SJCRH30 (cell line): Measurements from ENCODE around the gene EIF2B2. TPM values are rescaled to one million over a fixed set of nuclear protein-coding genes. Genes with fewer than 3 reads are reported as not detected.
A peak's percentile ranks its signal among the peaks of the same experiment; 100 is the strongest.

Source experiments
- DNase-seq, 2 experiments: peaks; one replicate each; pipeline ENCODE4 v3.0.0-alpha.2; 2015 to 2020
- H3K27ac ChIP-seq: fragments of 250-450 bp; sonication (Bioruptor Pico); 2 replicates; pipeline ENCODE4 v1.5.1; 2020; ENCODE audit warnings: mild to moderate bottlenecking, moderate library complexity
- H3K27me3 ChIP-seq: fragments of 250-450 bp; sonication (Bioruptor Pico); 2 replicates; pipeline ENCODE4 v1.5.1; 2020; ENCODE audit warnings: mild to moderate bottlenecking, moderate library complexity
- H3K36me3 ChIP-seq: fragments of 250-450 bp; sonication (Bioruptor Pico); 2 replicates; pipeline ENCODE4 v1.5.1; 2020; ENCODE audit warnings: mild to moderate bottlenecking, moderate library complexity
- H3K4me1 ChIP-seq: fragments of 250-450 bp; sonication (Bioruptor Pico); 2 replicates; pipeline ENCODE4 v1.5.1; 2020; ENCODE audit warnings: mild to moderate bottlenecking, moderate library complexity
- H3K4me3 ChIP-seq: fragments of 250-450 bp; sonication (Bioruptor Pico); 2 replicates; pipeline ENCODE4 v1.5.1; 2020; ENCODE audit warnings: mild to moderate bottlenecking, moderate library complexity
- H3K9me3 ChIP-seq: fragments of 250-450 bp; sonication (Bioruptor Pico); replicated peaks from 2 replicates; pipeline ENCODE4 v1.5.1; 2020; ENCODE audit warnings: mild to moderate bottlenecking, moderate library complexity
- total RNA-seq: library from RNA; depleted of rRNA; stranded (reverse); fragments of >200 nt; shearing (Covaris generic); gene quantifications from 2 replicates; pipeline ENCODE4 v1.2.3, GENCODE V29; 2014

EIF2B2 gene
- total RNA-seq, 1 experiment from 2014 or later: 64.7 TPM

- DNase-seq: no peak
- H3K27me3 ChIP-seq: no peaks in the 10 kb centered on the region
- H3K9me3 ChIP-seq: peaks cover 8% of the 10 kb centered on the region; the same call in 1 of the 2 replicates
- peaks cover 11% of the 10 kb centered on the region for H3K4me1 ChIP-seq
- no peak overlapping the region for H3K4me3 ChIP-seq
- H3K27ac ChIP-seq: no peak overlapping the region
- H3K36me3 ChIP-seq: peaks cover 10% of the 10 kb centered on the region
These were observed 1.5 kb upstream of the EIF2B2 start for GRCh38 chr14:75001261-75001660.

- peaks cover 16% of the 10 kb centered on the region for H3K36me3 ChIP-seq
- peak overlapping the region; percentile 34 for H3K27ac ChIP-seq
- H3K4me3 ChIP-seq: peak overlapping the region; percentile 68
- no peaks in the 10 kb centered on the region for H3K27me3 ChIP-seq
- no peak for DNase-seq
- H3K9me3 ChIP-seq: 0 out of 2 replicates have a peak, but pooled peaks cover 5% of the 10 kb centered on the region
- peaks cover 11% of the 10 kb centered on the region for H3K4me1 ChIP-seq
These were observed 822 bp upstream of the EIF2B2 start for GRCh38 chr14:75001899-75002298.

GRCh38 chr14:75003250-75004027, 718 bp downstream of the EIF2B2 start:
- peaks cover 29% of the 10 kb centered on the region for H3K36me3 ChIP-seq
- peak overlapping the region; percentile 68 for H3K4me3 ChIP-seq
- no peaks in the 10 kb centered on the region for H3K27me3 ChIP-seq
- H3K9me3 ChIP-seq: 0 out of 2 replicates have a peak, but pooled peaks cover 5% of the 10 kb centered on the region
- DNase-seq: no peak
- peaks cover 11% of the 10 kb centered on the region for H3K4me1 ChIP-seq
- H3K27ac ChIP-seq: peak overlapping the region; percentile 34

- Histone ChIP-seq H3K27me3 (no peaks in the 10 kb centered on the region), H3K9me3 (0 out of 2 replicates have a peak, but pooled peaks cover 5% of the 10 kb centered on the region), H3K4me3 (no peak overlapping the region), H3K27ac (no peak overlapping the region), H3K36me3 (peaks cover 46% of the 10 kb centered on the region), H3K4me1 (peaks cover 11% of the 10 kb centered on the region)
- no peak for DNase-seq
These were observed 2.6 kb downstream of the EIF2B2 start for GRCh38 chr14:75005357-75005756.

- H3K4me1 ChIP-seq: peaks cover 10% of the 10 kb centered on the region
- H3K4me3 ChIP-seq: no peak overlapping the region
- no peaks in the 10 kb centered on the region for H3K9me3 ChIP-seq
- H3K27me3 ChIP-seq: no peaks in the 10 kb centered on the region
- peaks cover 48% of the 10 kb centered on the region for H3K36me3 ChIP-seq
- H3K27ac ChIP-seq: no peak overlapping the region
- DNase-seq: no peak
These were observed 6.5 kb downstream of the EIF2B2 start for GRCh38 chr14:75009176-75009575.

- Histone ChIP-seq H3K9me3 (no peaks in the 10 kb centered on the region), H3K4me1 (peaks cover 7% of the 10 kb centered on the region; the same call in 1 of the 2 replicates), H3K27me3 (no peaks in the 10 kb centered on the region), H3K27ac (no peak overlapping the region), H3K4me3 (no peak overlapping the region), H3K36me3 (peaks cover 43% of the 10 kb centered on the region)
- DNase-seq: no peak
These were observed 7.9 kb downstream of the EIF2B2 start for GRCh38 chr14:75010472-75011093.

- Histone ChIP-seq H3K27ac (no peak overlapping the region), H3K9me3 (no peaks in the 10 kb centered on the region), H3K36me3 (peaks cover 36% of the 10 kb centered on the region), H3K4me1 (peaks cover 7% of the 10 kb centered on the region; the same call in 1 of the 2 replicates), H3K4me3 (no peak overlapping the region), H3K27me3 (no peaks in the 10 kb centered on the region)
- no peak for DNase-seq
These were observed 8.8 kb downstream of the EIF2B2 start for GRCh38 chr14:75011356-75011994.

- H3K27ac ChIP-seq: no peak overlapping the region
- H3K4me1 ChIP-seq: peaks cover 7% of the 10 kb centered on the region; the same call in 1 of the 2 replicates
- no peak for DNase-seq
- H3K27me3 ChIP-seq: no peaks in the 10 kb centered on the region
- peaks cover 20% of the 10 kb centered on the region for H3K36me3 ChIP-seq
- no peak overlapping the region for H3K4me3 ChIP-seq
- H3K9me3 ChIP-seq: no peaks in the 10 kb centered on the region
These were observed 10.6 kb downstream of the EIF2B2 start for GRCh38 chr14:75013290-75013689.

- H3K27ac ChIP-seq: no peak overlapping the region
- no peaks in the 10 kb centered on the region for H3K27me3 ChIP-seq
- no peaks in the 10 kb centered on the region for H3K9me3 ChIP-seq
- peaks cover under 1% of the 10 kb centered on the region; the same call in 1 of the 2 replicates for H3K36me3 ChIP-seq
- DNase-seq: no peak
- peaks cover 7% of the 10 kb centered on the region; the same call in 1 of the 2 replicates for H3K4me1 ChIP-seq
- H3K4me3 ChIP-seq: no peak overlapping the region
These were observed 12.8 kb downstream of the EIF2B2 start for GRCh38 chr14:75015496-75015895.

- H3K36me3 ChIP-seq: no peaks in the 10 kb centered on the region
- no peaks in the 10 kb centered on the region for H3K27me3 ChIP-seq
- DNase-seq: no peak
- no peak overlapping the region for H3K27ac ChIP-seq
- no peaks in the 10 kb centered on the region for H3K9me3 ChIP-seq
- no peaks in the 10 kb centered on the region; the same call in 1 of the 2 replicates for H3K4me1 ChIP-seq
- no peak overlapping the region for H3K4me3 ChIP-seq
These were observed 14.1 kb downstream of the EIF2B2 start for GRCh38 chr14:75016815-75017214.

GRCh38 chr14:75018694-75019093, 16.0 kb downstream of the EIF2B2 start:
- Histone ChIP-seq H3K9me3 (no peaks in the 10 kb centered on the region), H3K4me3 (no peak overlapping the region), H3K36me3 (peaks cover 3% of the 10 kb centered on the region; the same call in 1 of the 2 replicates), H3K27ac (no peak overlapping the region), H3K4me1 (no peaks in the 10 kb centered on the region), H3K27me3 (no peaks in the 10 kb centered on the region)
- DNase-seq: peak in 1 of 2 experiments; percentile 17

GRCh38 chr14:75022655-75023054, 19.9 kb downstream of the EIF2B2 start:
- no peaks in the 10 kb centered on the region for H3K4me1 ChIP-seq
- no peak overlapping the region for H3K27ac ChIP-seq
- H3K9me3 ChIP-seq: no peaks in the 10 kb centered on the region
- no peaks in the 10 kb centered on the region for H3K27me3 ChIP-seq
- peaks cover 3% of the 10 kb centered on the region; the same call in 1 of the 2 replicates for H3K36me3 ChIP-seq
- no peak overlapping the region for H3K4me3 ChIP-seq
- peak; percentile 45 to 60 for DNase-seq

GRCh38 chr14:75023108-75023507, 20.4 kb downstream of the EIF2B2 start:
- Histone ChIP-seq H3K4me1 (no peaks in the 10 kb centered on the region), H3K9me3 (no peaks in the 10 kb centered on the region), H3K4me3 (no peak overlapping the region), H3K27me3 (no peaks in the 10 kb centered on the region), H3K27ac (no peak overlapping the region), H3K36me3 (peaks cover 3% of the 10 kb centered on the region; the same call in 1 of the 2 replicates)
- no peak for DNase-seq

GRCh38 chr14:75025082-75025481, 22.4 kb downstream of the EIF2B2 start:
- no peaks in the 10 kb centered on the region for H3K27me3 ChIP-seq

GRCh38 chr14:75025876-75026275, 23.2 kb downstream of the EIF2B2 start:
- H3K4me1 ChIP-seq: no peaks in the 10 kb centered on the region
- H3K27me3 ChIP-seq: no peaks in the 10 kb centered on the region
- no peak for DNase-seq
- no peak overlapping the region for H3K4me3 ChIP-seq
- peaks cover 3% of the 10 kb centered on the region; the same call in 1 of the 2 replicates for H3K36me3 ChIP-seq
- no peak overlapping the region for H3K27ac ChIP-seq
- no peaks in the 10 kb centered on the region for H3K9me3 ChIP-seq

More at GRCh38 chr14:75025082-75025481, 22.4 kb downstream of the EIF2B2 start:
- no peak overlapping the region for H3K4me3 ChIP-seq
- H3K4me1 ChIP-seq: no peaks in the 10 kb centered on the region
- H3K9me3 ChIP-seq: no peaks in the 10 kb centered on the region
- no peak for DNase-seq
- peaks cover 3% of the 10 kb centered on the region; the same call in 1 of the 2 replicates for H3K36me3 ChIP-seq
- H3K27ac ChIP-seq: no peak overlapping the region
